A673 (cell line): ENCODE results near the gene QRICH2.

Source experiments
- EZH2 ChIP-seq: fragments of 200-600 bp; sonication (generic); IDR thresholded peaks from 2 replicates; pipeline ENCODE4 v1.6.1; 2017; ENCODE audit warnings: borderline replicate concordance, low read depth, mild to moderate bottlenecking, mixed read lengths, antibody characterized with exemption, low read length; ENCODE audit not compliant: poor library complexity, severe bottlenecking
- TF ChIP-seq, protein P1 (sequence below): fragments of 300-800, 200-600 bp; sonication (generic); conservative IDR thresholded peaks from 2 replicates; pipeline ENCODE4 v1.5.1; 2017; ENCODE audit warnings: low read depth, mild to moderate bottlenecking, antibody characterized with exemption, low read length, moderate library complexity, mixed read lengths

DNA sequence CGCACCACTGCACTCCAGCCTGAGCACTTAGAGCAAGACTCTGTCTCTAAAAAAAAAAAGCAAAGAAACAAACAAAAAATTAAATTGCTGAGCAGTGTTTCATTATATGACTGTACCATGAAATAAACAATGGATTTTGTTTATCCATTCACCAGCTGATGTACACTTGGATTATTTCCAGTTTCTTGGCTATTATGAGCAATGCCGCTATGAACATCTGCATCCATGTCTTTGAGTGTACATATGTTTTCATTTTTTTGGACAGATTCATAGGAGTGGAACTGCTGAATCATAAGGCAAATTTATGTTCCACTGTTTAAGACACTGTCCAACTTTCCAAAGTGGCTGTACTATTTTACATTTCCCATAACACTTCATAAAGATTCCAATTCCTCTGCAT, 75.7 kb downstream of the QRICH2 start:
- TF ChIP-seq, protein P1, sequence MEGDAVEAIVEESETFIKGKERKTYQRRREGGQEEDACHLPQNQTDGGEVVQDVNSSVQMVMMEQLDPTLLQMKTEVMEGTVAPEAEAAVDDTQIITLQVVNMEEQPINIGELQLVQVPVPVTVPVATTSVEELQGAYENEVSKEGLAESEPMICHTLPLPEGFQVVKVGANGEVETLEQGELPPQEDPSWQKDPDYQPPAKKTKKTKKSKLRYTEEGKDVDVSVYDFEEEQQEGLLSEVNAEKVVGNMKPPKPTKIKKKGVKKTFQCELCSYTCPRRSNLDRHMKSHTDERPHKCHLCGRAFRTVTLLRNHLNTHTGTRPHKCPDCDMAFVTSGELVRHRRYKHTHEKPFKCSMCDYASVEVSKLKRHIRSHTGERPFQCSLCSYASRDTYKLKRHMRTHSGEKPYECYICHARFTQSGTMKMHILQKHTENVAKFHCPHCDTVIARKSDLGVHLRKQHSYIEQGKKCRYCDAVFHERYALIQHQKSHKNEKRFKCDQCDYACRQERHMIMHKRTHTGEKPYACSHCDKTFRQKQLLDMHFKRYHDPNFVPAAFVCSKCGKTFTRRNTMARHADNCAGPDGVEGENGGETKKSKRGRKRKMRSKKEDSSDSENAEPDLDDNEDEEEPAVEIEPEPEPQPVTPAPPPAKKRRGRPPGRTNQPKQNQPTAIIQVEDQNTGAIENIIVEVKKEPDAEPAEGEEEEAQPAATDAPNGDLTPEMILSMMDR: no peak
- no peak for TF ChIP-seq EZH2
